SK-N-SH treated with all-trans-retinoic acid at 6 μM for 48 hours (cell line): ENCODE measurements around the gene ISOC2.

Experiments
- ATAC-seq: fragments of 200-7000 bp; cut with Tn5 transposase; 3 replicates; pipeline ENCODE4 v1.9.1; 2020; ENCODE audit warnings: mild to moderate bottlenecking, moderate library complexity
- BACH2 ChIP-seq: fragments of 250-450 bp; sonication (Bioruptor Pico); IDR thresholded peaks from 2 replicates; pipeline ENCODE4 v1.9.0; 2021; ENCODE audit warnings: mild to moderate bottlenecking, borderline replicate concordance
- CSDC2 ChIP-seq: fragments of 250-450 bp; sonication (Bioruptor Pico); IDR thresholded peaks from 2 replicates; pipeline ENCODE4 v1.5.0; 2020; ENCODE audit warnings: mild to moderate bottlenecking, moderate library complexity
- ESRRG ChIP-seq: fragments of 250-450 bp; sonication (Bioruptor Pico); IDR thresholded peaks from 2 replicates; pipeline ENCODE4 v1.6.1; 2021; ENCODE audit warnings: mild to moderate bottlenecking
- GLIS3 ChIP-seq: fragments of 250-450 bp; sonication (Bioruptor Pico); IDR thresholded peaks from 2 replicates; pipeline ENCODE4 v1.5.0; 2020; ENCODE audit warnings: mild to moderate bottlenecking, moderate library complexity
- ISL1 ChIP-seq: fragments of 250-450 bp; sonication (Bioruptor Pico); IDR thresholded peaks from 2 replicates; pipeline ENCODE4 v2.1.2; 2022; ENCODE audit warnings: mild to moderate bottlenecking, moderate library complexity
- OSR1 ChIP-seq: fragments of 250-450 bp; sonication (Bioruptor Pico); IDR thresholded peaks from 2 replicates; pipeline ENCODE4 v1.8.0; 2022; ENCODE audit warnings: moderate library complexity, mild to moderate bottlenecking, inconsistent platforms
- RARB ChIP-seq: fragments of 250-450 bp; sonication (Bioruptor Pico); IDR thresholded peaks from 2 replicates; pipeline ENCODE4 v1.8.0; 2021; ENCODE audit warnings: mild to moderate bottlenecking, moderate library complexity
- TCF4 ChIP-seq: fragments of 250-450 bp; sonication (Bioruptor Pico); IDR thresholded peaks from 2 replicates; pipeline ENCODE4 v1.8.0; 2021; ENCODE audit warnings: mild to moderate bottlenecking, moderate library complexity, borderline replicate concordance
- TOX ChIP-seq: fragments of 250-450 bp; sonication (Bioruptor Pico); IDR thresholded peaks from 2 replicates; pipeline ENCODE4 v1.8.0; 2021; ENCODE audit warnings: mild to moderate bottlenecking, moderate library complexity, borderline replicate concordance
- ZC3H10 ChIP-seq: fragments of 250-450 bp; sonication (Bioruptor Pico); IDR thresholded peaks from 2 replicates; pipeline ENCODE4 v1.5.1; 2021; ENCODE audit warnings: mild to moderate bottlenecking, moderate library complexity
- ZFP30 ChIP-seq: fragments of 450-650 bp; formaldehyde crosslinking; IDR thresholded peaks from 2 replicates; pipeline ENCODE4 v1.5.0; 2022; ENCODE audit warnings: mild to moderate bottlenecking, moderate library complexity
- ZNF565 ChIP-seq: fragments of 450-650 bp; formaldehyde crosslinking; conservative IDR thresholded peaks from 2 replicates; pipeline ENCODE4 v1.5.0; 2020; ENCODE audit warnings: low read depth, mild to moderate bottlenecking, moderate library complexity
- ZNF8 ChIP-seq: fragments of 450-650 bp; formaldehyde crosslinking; IDR thresholded peaks from 2 replicates; pipeline ENCODE4 v1.5.0; 2020; ENCODE audit warnings: mild to moderate bottlenecking, moderate library complexity
- TF ChIP-seq, protein P1 (sequence below): fragments of 250-450 bp; sonication (Bioruptor Pico); IDR thresholded peaks from 2 replicates; pipeline ENCODE4 v1.8.0; 2020; ENCODE audit warnings: mild to moderate bottlenecking, moderate library complexity, borderline replicate concordance
- TF ChIP-seq, protein P2 (sequence below): fragments of 250-450 bp; sonication (Bioruptor Pico); IDR thresholded peaks from 2 replicates; pipeline ENCODE4 v1.5.0; 2020; ENCODE audit warnings: mild to moderate bottlenecking, moderate library complexity
- TF ChIP-seq, protein P3 (sequence below): fragments of 250-450 bp; sonication (Bioruptor Pico); IDR thresholded peaks from 2 replicates; pipeline ENCODE4 v1.8.0; 2021; ENCODE audit warnings: low read depth, mild to moderate bottlenecking, moderate library complexity, borderline replicate concordance
- TF ChIP-seq, protein P4 (sequence below): fragments of 250-450 bp; sonication (Bioruptor Pico); IDR thresholded peaks from 2 replicates; pipeline ENCODE4 v1.5.1; 2021; ENCODE audit warnings: mild to moderate bottlenecking, moderate library complexity
- TF ChIP-seq, protein P5 (sequence below): fragments of 250-450 bp; sonication (Bioruptor Pico); IDR thresholded peaks from 2 replicates; pipeline ENCODE4 v1.5.1; 2020; ENCODE audit warnings: low read depth, mild to moderate bottlenecking, moderate library complexity

Gene ISOC2

DNA sequence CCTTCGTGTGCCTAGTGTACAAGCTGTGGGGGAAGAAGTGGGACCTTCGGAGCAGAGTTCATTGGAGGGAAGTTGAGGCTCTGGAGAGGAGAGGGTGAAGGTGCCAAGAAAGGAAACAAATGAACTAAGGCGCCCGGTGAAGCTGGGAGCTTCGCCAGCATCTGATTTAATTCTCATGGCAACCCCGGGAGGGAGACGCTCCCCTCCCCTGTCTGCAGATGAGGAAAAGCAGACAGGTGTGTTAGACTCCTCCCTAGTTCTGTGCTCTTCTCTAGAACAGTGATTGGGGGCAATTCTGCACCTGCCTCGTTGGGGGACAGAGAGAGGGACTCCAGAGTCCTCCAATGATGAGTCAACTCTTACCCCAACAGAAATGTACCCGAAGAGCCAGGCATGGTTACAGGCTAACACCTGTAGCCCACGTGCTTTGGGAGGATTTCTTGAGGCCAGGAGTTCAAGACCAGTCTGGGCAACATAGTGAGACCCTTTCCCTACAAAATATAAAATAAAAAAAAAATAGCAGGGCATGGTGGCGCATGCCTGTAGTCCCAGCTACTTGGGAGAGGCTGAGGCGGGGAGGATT lies 31.0 kb upstream of the ISOC2 start:
- no peak for ATAC-seq
- TF ChIP-seq TOX: no peak
- TF ChIP-seq, protein P1, sequence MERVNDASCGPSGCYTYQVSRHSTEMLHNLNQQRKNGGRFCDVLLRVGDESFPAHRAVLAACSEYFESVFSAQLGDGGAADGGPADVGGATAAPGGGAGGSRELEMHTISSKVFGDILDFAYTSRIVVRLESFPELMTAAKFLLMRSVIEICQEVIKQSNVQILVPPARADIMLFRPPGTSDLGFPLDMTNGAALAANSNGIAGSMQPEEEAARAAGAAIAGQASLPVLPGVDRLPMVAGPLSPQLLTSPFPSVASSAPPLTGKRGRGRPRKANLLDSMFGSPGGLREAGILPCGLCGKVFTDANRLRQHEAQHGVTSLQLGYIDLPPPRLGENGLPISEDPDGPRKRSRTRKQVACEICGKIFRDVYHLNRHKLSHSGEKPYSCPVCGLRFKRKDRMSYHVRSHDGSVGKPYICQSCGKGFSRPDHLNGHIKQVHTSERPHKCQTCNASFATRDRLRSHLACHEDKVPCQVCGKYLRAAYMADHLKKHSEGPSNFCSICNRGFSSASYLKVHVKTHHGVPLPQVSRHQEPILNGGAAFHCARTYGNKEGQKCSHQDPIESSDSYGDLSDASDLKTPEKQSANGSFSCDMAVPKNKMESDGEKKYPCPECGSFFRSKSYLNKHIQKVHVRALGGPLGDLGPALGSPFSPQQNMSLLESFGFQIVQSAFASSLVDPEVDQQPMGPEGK: no peak
- TF ChIP-seq ZNF565 (CRISPR knock-in tag): no peak
- TF ChIP-seq, protein P2, sequence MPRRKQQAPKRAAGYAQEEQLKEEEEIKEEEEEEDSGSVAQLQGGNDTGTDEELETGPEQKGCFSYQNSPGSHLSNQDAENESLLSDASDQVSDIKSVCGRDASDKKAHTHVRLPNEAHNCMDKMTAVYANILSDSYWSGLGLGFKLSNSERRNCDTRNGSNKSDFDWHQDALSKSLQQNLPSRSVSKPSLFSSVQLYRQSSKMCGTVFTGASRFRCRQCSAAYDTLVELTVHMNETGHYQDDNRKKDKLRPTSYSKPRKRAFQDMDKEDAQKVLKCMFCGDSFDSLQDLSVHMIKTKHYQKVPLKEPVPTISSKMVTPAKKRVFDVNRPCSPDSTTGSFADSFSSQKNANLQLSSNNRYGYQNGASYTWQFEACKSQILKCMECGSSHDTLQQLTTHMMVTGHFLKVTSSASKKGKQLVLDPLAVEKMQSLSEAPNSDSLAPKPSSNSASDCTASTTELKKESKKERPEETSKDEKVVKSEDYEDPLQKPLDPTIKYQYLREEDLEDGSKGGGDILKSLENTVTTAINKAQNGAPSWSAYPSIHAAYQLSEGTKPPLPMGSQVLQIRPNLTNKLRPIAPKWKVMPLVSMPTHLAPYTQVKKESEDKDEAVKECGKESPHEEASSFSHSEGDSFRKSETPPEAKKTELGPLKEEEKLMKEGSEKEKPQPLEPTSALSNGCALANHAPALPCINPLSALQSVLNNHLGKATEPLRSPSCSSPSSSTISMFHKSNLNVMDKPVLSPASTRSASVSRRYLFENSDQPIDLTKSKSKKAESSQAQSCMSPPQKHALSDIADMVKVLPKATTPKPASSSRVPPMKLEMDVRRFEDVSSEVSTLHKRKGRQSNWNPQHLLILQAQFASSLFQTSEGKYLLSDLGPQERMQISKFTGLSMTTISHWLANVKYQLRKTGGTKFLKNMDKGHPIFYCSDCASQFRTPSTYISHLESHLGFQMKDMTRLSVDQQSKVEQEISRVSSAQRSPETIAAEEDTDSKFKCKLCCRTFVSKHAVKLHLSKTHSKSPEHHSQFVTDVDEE (CRISPR knock-in tag): no peak
- TF ChIP-seq BACH2 (CRISPR knock-in tag): no peak
- TF ChIP-seq CSDC2: no peak
- TF ChIP-seq ZC3H10: no peak
- no peak for TF ChIP-seq TCF4
- no peak for TF ChIP-seq GLIS3 (CRISPR knock-in tag)
- no peak for TF ChIP-seq ZNF8 (CRISPR knock-in tag)
- TF ChIP-seq ZFP30 (CRISPR knock-in tag): no peak
- TF ChIP-seq, protein P3, sequence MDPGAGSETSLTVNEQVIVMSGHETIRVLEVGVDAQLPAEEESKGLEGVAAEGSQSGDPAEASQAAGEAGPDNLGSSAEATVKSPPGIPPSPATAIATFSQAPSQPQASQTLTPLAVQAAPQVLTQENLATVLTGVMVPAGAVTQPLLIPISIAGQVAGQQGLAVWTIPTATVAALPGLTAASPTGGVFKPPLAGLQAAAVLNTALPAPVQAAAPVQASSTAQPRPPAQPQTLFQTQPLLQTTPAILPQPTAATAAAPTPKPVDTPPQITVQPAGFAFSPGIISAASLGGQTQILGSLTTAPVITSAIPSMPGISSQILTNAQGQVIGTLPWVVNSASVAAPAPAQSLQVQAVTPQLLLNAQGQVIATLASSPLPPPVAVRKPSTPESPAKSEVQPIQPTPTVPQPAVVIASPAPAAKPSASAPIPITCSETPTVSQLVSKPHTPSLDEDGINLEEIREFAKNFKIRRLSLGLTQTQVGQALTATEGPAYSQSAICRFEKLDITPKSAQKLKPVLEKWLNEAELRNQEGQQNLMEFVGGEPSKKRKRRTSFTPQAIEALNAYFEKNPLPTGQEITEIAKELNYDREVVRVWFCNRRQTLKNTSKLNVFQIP (CRISPR knock-in tag): no peak
- TF ChIP-seq, protein P4, sequence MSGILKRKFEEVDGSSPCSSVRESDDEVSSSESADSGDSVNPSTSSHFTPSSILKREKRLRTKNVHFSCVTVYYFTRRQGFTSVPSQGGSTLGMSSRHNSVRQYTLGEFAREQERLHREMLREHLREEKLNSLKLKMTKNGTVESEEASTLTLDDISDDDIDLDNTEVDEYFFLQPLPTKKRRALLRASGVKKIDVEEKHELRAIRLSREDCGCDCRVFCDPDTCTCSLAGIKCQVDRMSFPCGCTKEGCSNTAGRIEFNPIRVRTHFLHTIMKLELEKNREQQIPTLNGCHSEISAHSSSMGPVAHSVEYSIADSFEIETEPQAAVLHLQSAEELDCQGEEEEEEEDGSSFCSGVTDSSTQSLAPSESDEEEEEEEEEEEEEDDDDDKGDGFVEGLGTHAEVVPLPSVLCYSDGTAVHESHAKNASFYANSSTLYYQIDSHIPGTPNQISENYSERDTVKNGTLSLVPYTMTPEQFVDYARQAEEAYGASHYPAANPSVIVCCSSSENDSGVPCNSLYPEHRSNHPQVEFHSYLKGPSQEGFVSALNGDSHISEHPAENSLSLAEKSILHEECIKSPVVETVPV (CRISPR knock-in tag): no peak
- TF ChIP-seq ESRRG: no peak

DNA sequence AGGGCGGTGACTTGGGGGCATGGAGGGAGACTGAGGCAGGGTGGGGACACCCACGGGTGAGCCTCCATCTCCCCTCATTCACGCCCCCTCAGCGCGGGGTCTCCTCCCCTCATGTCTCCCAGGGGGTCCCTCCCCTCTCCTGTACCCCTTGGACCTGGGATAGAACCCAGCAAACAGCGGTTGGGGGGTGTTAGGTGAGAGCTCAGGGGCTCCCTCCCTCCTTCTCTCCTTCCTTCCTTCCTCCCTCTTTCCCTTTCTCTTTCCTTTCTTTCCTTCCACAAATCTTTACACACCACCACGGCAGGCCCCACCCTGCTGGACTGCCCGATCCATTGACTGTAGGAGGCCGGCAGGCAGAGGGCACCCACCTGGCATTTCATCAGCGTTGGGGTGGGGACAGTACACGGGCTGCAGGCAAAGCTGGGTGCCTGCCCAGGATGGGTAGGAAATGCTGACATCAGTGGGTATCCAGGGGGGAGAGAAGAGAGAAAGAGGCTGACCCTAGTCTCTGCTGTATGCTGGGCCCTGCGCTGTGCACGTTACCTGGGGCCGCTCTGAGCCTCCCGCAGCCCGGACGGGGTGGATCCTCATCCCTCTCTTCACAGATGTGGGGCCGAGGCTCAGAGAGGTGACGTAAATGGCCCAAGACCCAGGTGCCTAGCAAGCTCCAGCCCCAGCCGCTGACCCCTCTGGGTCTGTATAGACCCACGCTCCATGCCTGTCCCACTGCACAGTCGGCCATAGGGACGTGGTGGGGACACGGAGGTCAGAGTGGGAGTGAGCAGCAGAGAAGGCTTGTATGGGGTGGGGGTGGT lies 30.3 kb upstream of the ISOC2 start:
- no peak for ATAC-seq
- TF ChIP-seq ZFP30 (CRISPR knock-in tag) (no peak), RARB (CRISPR knock-in tag) (no peak), GLIS3 (CRISPR knock-in tag) (no peak), ESRRG (no peak)

DNA sequence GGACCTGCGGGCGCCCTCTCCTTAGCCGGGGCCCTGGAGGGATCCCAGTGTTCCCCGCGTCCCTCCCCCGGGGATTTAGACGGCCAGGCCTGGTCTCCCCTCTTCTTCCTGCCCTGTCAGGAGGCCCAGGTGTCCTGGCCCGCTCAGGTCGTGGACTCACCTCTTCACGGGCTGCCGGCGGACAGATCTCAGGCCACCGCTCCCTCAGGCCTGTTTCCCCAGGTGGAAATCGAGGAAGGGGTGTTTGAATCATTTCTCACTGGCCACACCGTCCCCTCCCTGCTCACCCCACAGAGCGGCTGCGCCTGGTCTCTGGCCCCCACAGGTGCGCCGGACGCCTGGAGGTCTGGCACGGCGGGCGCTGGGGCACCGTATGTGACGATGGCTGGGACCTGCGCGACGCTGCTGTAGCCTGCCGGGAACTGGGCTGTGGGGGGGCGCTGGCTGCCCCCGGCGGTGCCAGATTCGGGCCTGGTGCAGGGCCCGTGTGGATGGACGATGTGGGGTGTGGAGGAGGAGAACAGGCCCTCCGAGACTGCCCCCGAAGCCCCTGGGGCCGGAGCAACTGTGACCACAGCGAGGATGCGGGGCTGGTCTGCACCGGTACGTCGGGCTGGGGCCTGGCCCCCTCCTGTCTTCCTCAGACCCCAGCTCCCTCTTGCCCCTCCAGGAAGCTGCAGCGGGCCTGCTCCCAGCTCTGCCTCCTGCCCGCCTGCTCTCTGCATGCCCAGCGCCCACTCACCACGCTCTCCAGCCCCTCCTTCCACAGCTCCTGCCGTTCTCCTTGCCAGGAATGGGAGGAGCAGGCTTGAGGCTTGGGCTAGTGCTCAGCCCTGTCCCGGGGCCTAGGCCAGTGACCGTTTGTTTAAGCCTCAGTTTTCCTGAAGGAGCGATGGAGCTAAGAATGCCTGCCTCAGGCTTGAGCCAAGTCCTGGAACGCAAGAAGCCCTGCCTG lies 29.3 kb upstream of the ISOC2 start:
- ATAC-seq: peak; percentile 4; the same call in 2 of the 3 replicates
- TF ChIP-seq TOX (no peak), GLIS3 (CRISPR knock-in tag) (no peak), ISL1 (CRISPR knock-in tag) (no peak), RARB (CRISPR knock-in tag) (no peak), CSDC2 (no peak), OSR1 (CRISPR knock-in tag) (no peak)
- TF ChIP-seq, protein P2 (CRISPR knock-in tag): no peak
- TF ChIP-seq, protein P5, sequence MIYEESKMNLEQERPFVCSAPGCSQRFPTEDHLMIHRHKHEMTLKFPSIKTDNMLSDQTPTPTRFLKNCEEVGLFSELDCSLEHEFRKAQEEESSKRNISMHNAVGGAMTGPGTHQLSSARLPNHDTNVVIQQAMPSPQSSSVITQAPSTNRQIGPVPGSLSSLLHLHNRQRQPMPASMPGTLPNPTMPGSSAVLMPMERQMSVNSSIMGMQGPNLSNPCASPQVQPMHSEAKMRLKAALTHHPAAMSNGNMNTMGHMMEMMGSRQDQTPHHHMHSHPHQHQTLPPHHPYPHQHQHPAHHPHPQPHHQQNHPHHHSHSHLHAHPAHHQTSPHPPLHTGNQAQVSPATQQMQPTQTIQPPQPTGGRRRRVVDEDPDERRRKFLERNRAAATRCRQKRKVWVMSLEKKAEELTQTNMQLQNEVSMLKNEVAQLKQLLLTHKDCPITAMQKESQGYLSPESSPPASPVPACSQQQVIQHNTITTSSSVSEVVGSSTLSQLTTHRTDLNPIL: no peak
- TF ChIP-seq, protein P1: no peak
- TF ChIP-seq, protein P4 (CRISPR knock-in tag): no peak
